A549 (cell line): ENCODE results near the gene PLCB4. TPM values are rescaled to one million over a fixed set of nuclear protein-coding genes. Genes with fewer than 3 reads are reported as not detected.
A peak's percentile ranks its signal among the peaks of the same experiment; 100 is the strongest.

ENCODE experiments used
- ATAC-seq, 2 experiments: fragments of 200-7000 bp in 1 of 2; fragments of >200 bp in 1 of 2; cut with Nextera tagmentation in 1 of 2; cut with Tn5 transposase in 1 of 2; 3 replicates each; pipeline versions ENCODE4 v1.8.0 to v1.9.1; 2018 to 2020; ENCODE audit warnings: mild to moderate bottlenecking in 1 of 2, moderate library complexity in 1 of 2
- CTCF ChIA-PET: fragments of 300-600 bp; sonication (Branson Sonifier 250); formaldehyde crosslinking; extraction: SDS; loops from one replicate; lab custom pipeline; 2021; ENCODE audit warnings: antibody characterized with exemption, inconsistent platforms; lab: Yijun Ruan, JAX
- POLR2A ChIA-PET: fragments of 350-600 bp; formaldehyde crosslinking; extraction: SDS; loops from one replicate; lab custom pipeline; 2021; ENCODE audit warnings: antibody characterized with exemption, inconsistent platforms; lab: Yijun Ruan, JAX
- DNase-seq, 2 experiments: peaks; one replicate each; pipeline versions ENCODE4 v3.0.0 to v3.0.0-alpha.2; 2011 to 2016; ENCODE audit warnings: low read depth in 1 of 2, low spot score in 1 of 2
- FAIRE-seq: peaks from 2 replicates; lab custom pipeline; 2011; peaks lifted over from hg19 to GRCh38; lab: Jason Lieb, UNC
- H3K27ac ChIP-seq, 2 experiments: fragments of >200 bp; sonication (Bioruptor Twin); formaldehyde crosslinking; 3 replicates each; pipeline ENCODE4 v1.5.1; 2016 to 2017
- H3K4me1 ChIP-seq: fragments of >200 bp; sonication (Bioruptor Twin); formaldehyde crosslinking; 3 replicates; pipeline ENCODE4 v1.6.1; 2016
- H3K4me2 ChIP-seq: fragments of >200 bp; sonication (Bioruptor Twin); formaldehyde crosslinking; 3 replicates; pipeline ENCODE4 v1.6.1; 2016
- H3K4me3 ChIP-seq: fragments of >200 bp; sonication (Bioruptor Twin); formaldehyde crosslinking; 3 replicates; pipeline ENCODE4 v1.5.1; 2016
- H3K9me3 ChIP-seq: fragments of >200 bp; sonication (Bioruptor Twin); formaldehyde crosslinking; 3 replicates; pipeline ENCODE4 v1.6.1; 2016
- CBX2 ChIP-seq: fragments of 200-600 bp; sonication (generic); IDR thresholded peaks from 2 replicates; pipeline ENCODE4 v1.6.1; 2016; ENCODE audit warnings: low read depth, mild to moderate bottlenecking, borderline replicate concordance
- CEBPB ChIP-seq, 2 experiments: fragments of >200 bp in 1 of 2; sonication (Bioruptor Twin) in 1 of 2; formaldehyde crosslinking in 1 of 2; IDR thresholded peaks; 2 replicates each; pipeline ENCODE4 v1.6.1; 2012 to 2016
- EHMT2 ChIP-seq: fragments of 200-600 bp; sonication (generic); IDR thresholded peaks from 2 replicates; pipeline ENCODE4 v1.6.1; 2016; ENCODE audit warnings: antibody characterized with exemption, low read depth, mild to moderate bottlenecking, moderate library complexity
- EP300 ChIP-seq, 2 experiments: fragments of >200 bp; sonication (Bioruptor Twin); formaldehyde crosslinking; IDR thresholded peaks; 2 replicates in 1 of 2; 3 replicates in 1 of 2; pipeline ENCODE4 v1.6.1; 2016 to 2017
- ESRRA ChIP-seq: fragments of 150-350 bp; IDR thresholded peaks from 2 replicates; pipeline ENCODE4 v1.6.1; 2014; ENCODE audit warnings: mild to moderate bottlenecking, low read length, borderline replicate concordance
- GATA3 ChIP-seq: IDR thresholded peaks from 2 replicates; pipeline ENCODE4 v1.6.1; 2012; ENCODE audit warnings: borderline replicate concordance
- HOXB13 ChIP-seq: fragments of 250-450 bp; sonication (Bioruptor Pico); IDR thresholded peaks from 2 replicates; pipeline ENCODE4 v1.5.0; 2020; ENCODE audit warnings: low read depth, mild to moderate bottlenecking, moderate library complexity
- JUNB ChIP-seq: fragments of >200 bp; sonication (Bioruptor Twin); formaldehyde crosslinking; IDR thresholded peaks from 2 replicates; pipeline ENCODE4 v1.6.1; 2016
- KDM1A ChIP-seq: fragments of 200-600 bp; sonication (generic); IDR thresholded peaks from 2 replicates; pipeline ENCODE4 v1.6.1; 2016; ENCODE audit warnings: low read depth, mild to moderate bottlenecking
- MAZ ChIP-seq: fragments of 150-350 bp; IDR thresholded peaks from 2 replicates; pipeline ENCODE4 v1.6.1; 2014; ENCODE audit warnings: antibody characterized with exemption, low read depth, low read length, borderline replicate concordance
- MYC ChIP-seq: IDR thresholded peaks from 2 replicates; pipeline ENCODE4 v1.6.1; 2012; ENCODE audit warnings: mild to moderate bottlenecking, inconsistent platforms, low read length, improper control_type of control experiment, borderline replicate concordance
- PHF8 ChIP-seq: fragments of 200-600 bp; sonication (generic); IDR thresholded peaks from 2 replicates; pipeline ENCODE4 v1.6.1; 2016; ENCODE audit warnings: low read depth, mild to moderate bottlenecking, antibody characterized with exemption, moderate library complexity, borderline replicate concordance
- POLR2AphosphoS2 ChIP-seq: conservative IDR thresholded peaks from 2 replicates; pipeline ENCODE4 v1.6.1; 2012; ENCODE audit warnings: low read length, improper control_type of control experiment, inconsistent platforms
- RARB ChIP-seq: fragments of 250-450 bp; sonication (Bioruptor Pico); IDR thresholded peaks from 2 replicates; pipeline ENCODE4 v1.8.0; 2021; ENCODE audit warnings: mild to moderate bottlenecking, moderate library complexity
- RFX5 ChIP-seq: fragments of 450-650 bp; IDR thresholded peaks from 2 replicates; pipeline ENCODE4 v1.7.1; 2014; ENCODE audit warnings: antibody characterized with exemption, mild to moderate bottlenecking, moderate library complexity
- RNF2 ChIP-seq: fragments of 200-600 bp; sonication (generic); IDR thresholded peaks from 2 replicates; pipeline ENCODE4 v1.6.1; 2016; ENCODE audit warnings: low read depth, mild to moderate bottlenecking, antibody characterized with exemption, moderate library complexity, borderline replicate concordance
- SMC3 ChIP-seq: fragments of >200 bp; sonication (Bioruptor Twin); formaldehyde crosslinking; IDR thresholded peaks from 3 replicates; pipeline ENCODE4 v1.6.1; 2018; ENCODE audit warnings: inconsistent platforms
- ZSCAN20 ChIP-seq: fragments of 250-450 bp; sonication (Bioruptor Pico); IDR thresholded peaks from 2 replicates; pipeline ENCODE4 v1.8.0; 2022; ENCODE audit warnings: mild to moderate bottlenecking, moderate library complexity
- WGBS: methylation state at CpG from one replicate; pipeline ENCODE4 v1.1.6; 2017; ENCODE audit errors: missing lambda C conversion rate; 5-methylcytosine and 5-hydroxymethylcytosine counted together
- polyA plus RNA-seq, 4 experiments: library from polyadenylated mRNA; depleted of rRNA in 3 of 4; stranded (reverse); fragments of >200 nt; fragmentation: RNase III in 1 of 4; extraction: RNeasy Plus Mini Kit Qiagen cat#74134 plus additional on column Dnase treatment in 1 of 4; gene quantifications; 2 replicates in 3 of 4; 3 replicates in 1 of 4; pipeline ENCODE4 v1.2.3, GENCODE V29; 2011 to 2017
- TF ChIP-seq, protein P1 (sequence below): fragments of 150-350 bp; IDR thresholded peaks from 2 replicates; pipeline ENCODE4 v1.6.1; 2014; ENCODE audit warnings: low read depth, mild to moderate bottlenecking, low read length
- TF ChIP-seq, protein P2 (sequence below): IDR thresholded peaks from 2 replicates; pipeline ENCODE4 v1.6.1; 2012
- TF ChIP-seq, protein P3 (sequence below): IDR thresholded peaks from 2 replicates; pipeline ENCODE4 v1.6.1; 2012
- TF ChIP-seq, protein P4 (sequence below): fragments of 200-600 bp; sonication (generic); IDR thresholded peaks from 2 replicates; pipeline ENCODE4 v1.6.1; 2016; ENCODE audit warnings: antibody characterized with exemption, mild to moderate bottlenecking, moderate library complexity

The PLCB4 gene
- polyA plus RNA-seq, 2 of the 4 experiments (the other 2 are of a cell fraction): 17.1 to 32.1 TPM

DNA sequence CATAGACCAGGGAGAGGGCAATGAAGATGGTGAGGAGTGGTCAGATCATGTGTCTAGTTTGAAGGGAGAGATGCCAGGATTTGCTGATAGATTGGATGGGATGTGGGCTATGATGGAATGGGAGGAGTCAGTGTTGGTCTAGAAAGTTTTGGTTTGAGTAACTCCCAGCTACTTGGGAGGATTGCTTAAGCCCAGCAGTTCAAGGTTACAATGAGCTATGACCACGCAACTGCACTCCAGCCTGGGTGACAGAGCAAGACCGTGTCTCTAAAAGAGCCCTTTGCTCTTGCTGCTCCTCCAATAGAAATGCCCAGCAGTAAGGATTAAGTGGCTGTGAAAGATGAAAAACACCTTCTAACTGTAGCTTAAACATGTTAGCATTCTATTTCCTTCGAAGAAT, 427.3 kb downstream of the PLCB4 start:
- FAIRE-seq: no peak
- no peak for TF ChIP-seq EHMT2
- TF ChIP-seq, protein P1, sequence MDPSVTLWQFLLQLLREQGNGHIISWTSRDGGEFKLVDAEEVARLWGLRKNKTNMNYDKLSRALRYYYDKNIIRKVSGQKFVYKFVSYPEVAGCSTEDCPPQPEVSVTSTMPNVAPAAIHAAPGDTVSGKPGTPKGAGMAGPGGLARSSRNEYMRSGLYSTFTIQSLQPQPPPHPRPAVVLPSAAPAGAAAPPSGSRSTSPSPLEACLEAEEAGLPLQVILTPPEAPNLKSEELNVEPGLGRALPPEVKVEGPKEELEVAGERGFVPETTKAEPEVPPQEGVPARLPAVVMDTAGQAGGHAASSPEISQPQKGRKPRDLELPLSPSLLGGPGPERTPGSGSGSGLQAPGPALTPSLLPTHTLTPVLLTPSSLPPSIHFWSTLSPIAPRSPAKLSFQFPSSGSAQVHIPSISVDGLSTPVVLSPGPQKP: no peak
- no peak for TF ChIP-seq GATA3
- no peak for TF ChIP-seq RFX5
- ATAC-seq: no peak
- Histone ChIP-seq H3K4me3 (no peak overlapping the region), H3K9me3 (no peaks in the 10 kb centered on the region), H3K4me2 (no peak overlapping the region), H3K27ac (no peak overlapping the region), H3K4me1 (no peaks in the 10 kb centered on the region)
- 62% methylated on average over 3 of the region's 3 CpGs for WGBS
- POLR2A ChIA-PET: no interaction called here
- CTCF ChIA-PET: interaction anchor here (1.0 to 2.0 kb wide), 3 partner anchors 9 to 74 kb away, joined by 3 to 6 read pairs (median 4); no protein-coding TSS in a partner anchor
- no peak for DNase-seq

DNA sequence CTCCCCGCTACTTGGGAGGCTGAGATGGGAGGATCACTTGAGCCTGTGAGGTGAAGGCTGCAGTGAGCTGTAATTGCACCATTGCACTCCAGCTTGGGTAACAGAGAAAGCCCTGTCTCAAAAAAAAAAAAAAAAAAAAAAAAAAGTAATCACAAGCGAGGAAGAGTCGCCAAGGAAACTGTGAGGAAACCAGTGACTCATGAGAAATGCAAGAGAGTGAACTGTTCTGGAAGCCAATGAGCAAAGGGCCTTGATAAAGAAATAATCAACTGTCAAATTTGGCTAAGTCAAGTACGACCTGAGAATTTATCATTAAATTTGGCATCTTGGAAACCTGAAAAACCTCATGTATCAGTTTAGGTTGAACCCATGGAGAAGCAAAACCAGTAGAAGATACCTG, 429.4 kb downstream of the PLCB4 start:
- H3K4me3 ChIP-seq: no peak overlapping the region
- no peaks in the 10 kb centered on the region for H3K9me3 ChIP-seq
- TF ChIP-seq, protein P2, sequence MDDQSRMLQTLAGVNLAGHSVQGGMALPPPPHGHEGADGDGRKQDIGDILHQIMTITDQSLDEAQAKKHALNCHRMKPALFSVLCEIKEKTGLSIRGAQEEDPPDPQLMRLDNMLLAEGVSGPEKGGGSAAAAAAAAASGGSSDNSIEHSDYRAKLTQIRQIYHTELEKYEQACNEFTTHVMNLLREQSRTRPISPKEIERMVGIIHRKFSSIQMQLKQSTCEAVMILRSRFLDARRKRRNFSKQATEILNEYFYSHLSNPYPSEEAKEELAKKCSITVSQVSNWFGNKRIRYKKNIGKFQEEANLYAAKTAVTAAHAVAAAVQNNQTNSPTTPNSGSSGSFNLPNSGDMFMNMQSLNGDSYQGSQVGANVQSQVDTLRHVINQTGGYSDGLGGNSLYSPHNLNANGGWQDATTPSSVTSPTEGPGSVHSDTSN: no peak
- no peak for TF ChIP-seq MAZ
- TF ChIP-seq CBX2: no peak
- no peak for TF ChIP-seq SMC3
- TF ChIP-seq KDM1A: no peak
- TF ChIP-seq, protein P3, sequence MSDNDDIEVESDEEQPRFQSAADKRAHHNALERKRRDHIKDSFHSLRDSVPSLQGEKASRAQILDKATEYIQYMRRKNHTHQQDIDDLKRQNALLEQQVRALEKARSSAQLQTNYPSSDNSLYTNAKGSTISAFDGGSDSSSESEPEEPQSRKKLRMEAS: no peak
- TF ChIP-seq PHF8: no peak
- TF ChIP-seq JUNB: no peak
- no peak for TF ChIP-seq CEBPB (IDR thresholded peaks at IDR 0.05)
- DNase-seq: peak in 1 of 2 experiments; percentile 12
- no peak for FAIRE-seq
- CTCF ChIA-PET: interaction anchor here (1.4 to 2.5 kb wide), 2 partner anchors 9 to 90 kb away, joined by 3 to 8 read pairs; no protein-coding TSS in a partner anchor
- H3K4me2 ChIP-seq: no peak overlapping the region
- POLR2A ChIA-PET: no interaction called here
- WGBS: 69% methylated on average over 4 of the region's 4 CpGs
- ATAC-seq: no peak
- no peaks in the 10 kb centered on the region for H3K4me1 ChIP-seq
- H3K27ac ChIP-seq: no peak overlapping the region

DNA sequence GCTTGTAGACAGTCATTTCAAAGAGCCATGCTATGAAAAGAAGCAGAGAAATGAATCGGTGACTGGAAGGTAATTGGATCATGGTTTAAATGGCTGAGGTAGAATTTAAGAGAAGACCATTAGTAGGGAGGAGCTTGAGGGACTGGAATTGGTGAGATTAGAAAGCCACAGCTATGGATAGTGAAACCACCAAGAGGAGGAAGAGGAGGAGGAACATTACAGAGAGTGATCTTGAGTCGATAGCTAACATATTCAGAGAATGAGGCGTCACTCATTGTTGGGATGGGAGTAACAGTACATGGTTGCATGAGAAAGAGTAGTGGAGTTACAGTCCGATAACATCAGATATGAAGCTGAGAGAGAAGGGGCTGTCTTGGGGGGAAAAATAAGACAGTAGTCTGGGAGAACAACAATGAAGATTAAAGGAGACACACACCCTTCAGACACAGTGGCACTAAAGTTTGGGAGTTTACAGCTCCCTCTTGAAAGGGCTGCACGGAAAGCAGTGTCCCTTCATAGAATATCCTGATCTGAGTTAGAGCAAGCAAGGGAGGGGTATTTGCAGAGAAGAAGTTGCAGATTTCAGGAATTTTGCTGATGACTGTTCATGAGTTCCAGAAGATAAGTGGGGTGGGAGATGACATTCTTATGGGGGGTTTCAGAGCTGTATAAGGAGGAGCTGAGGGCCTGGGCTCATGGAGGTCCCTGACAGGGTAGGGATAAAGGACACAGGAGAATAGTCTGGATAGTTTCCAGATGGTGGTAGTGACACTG, 430.4 kb downstream of the PLCB4 start:
- 77% methylated on average over 5 of the region's 5 CpGs for WGBS
- POLR2A ChIA-PET: no interaction called here
- Histone ChIP-seq H3K4me2 (no peak overlapping the region), H3K4me1 (no peaks in the 10 kb centered on the region), H3K4me3 (no peak overlapping the region), H3K27ac (no peak overlapping the region), H3K9me3 (no peaks in the 10 kb centered on the region)
- ATAC-seq (no peak), DNase-seq (no peak), FAIRE-seq (no peak)
- TF ChIP-seq HOXB13 (CRISPR knock-in tag) (no peak), ESRRA (no peak), KDM1A (no peak)
- CTCF ChIA-PET: interaction anchor here (0.9 to 2.5 kb wide), 4 partner anchors 8 to 414 kb away, joined by 3 to 8 read pairs (median 4); no protein-coding TSS in a partner anchor

DNA sequence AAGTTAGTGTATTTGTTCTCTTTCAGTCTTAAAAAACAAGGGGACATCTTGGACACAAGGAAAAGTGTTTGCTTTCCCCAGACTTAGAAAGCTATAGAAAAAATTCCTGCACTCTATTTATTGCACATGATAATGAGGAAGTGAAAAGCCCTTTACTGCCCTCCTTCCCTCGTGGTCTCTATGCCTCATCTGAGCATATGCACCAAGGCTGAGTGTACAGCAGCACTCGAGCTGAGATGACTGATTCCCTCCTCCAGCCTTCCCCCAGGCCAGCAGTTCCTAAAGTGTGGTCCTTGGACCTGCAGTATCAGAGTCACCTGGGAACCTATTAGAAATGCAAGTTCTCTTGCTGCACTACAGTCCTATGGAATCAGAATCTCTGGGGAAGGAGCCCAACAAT, 431.2 kb downstream of the PLCB4 start:
- ChIA-PET POLR2A (no interaction called here), CTCF (interaction anchor here (0.9 to 1.0 kb wide), 2 partner anchors 106 to 413 kb away, joined by 3 to 6 read pairs; no protein-coding TSS in a partner anchor)
- TF ChIP-seq MYC (no peak), EP300 (IDR thresholded peaks at IDR 0.05) (no peak), RARB (CRISPR knock-in tag) (no peak), ZSCAN20 (CRISPR knock-in tag) (no peak), RNF2 (no peak), GATA3 (no peak), POLR2AphosphoS2 (no peak)
- TF ChIP-seq, protein P3: no peak
- TF ChIP-seq, protein P4, sequence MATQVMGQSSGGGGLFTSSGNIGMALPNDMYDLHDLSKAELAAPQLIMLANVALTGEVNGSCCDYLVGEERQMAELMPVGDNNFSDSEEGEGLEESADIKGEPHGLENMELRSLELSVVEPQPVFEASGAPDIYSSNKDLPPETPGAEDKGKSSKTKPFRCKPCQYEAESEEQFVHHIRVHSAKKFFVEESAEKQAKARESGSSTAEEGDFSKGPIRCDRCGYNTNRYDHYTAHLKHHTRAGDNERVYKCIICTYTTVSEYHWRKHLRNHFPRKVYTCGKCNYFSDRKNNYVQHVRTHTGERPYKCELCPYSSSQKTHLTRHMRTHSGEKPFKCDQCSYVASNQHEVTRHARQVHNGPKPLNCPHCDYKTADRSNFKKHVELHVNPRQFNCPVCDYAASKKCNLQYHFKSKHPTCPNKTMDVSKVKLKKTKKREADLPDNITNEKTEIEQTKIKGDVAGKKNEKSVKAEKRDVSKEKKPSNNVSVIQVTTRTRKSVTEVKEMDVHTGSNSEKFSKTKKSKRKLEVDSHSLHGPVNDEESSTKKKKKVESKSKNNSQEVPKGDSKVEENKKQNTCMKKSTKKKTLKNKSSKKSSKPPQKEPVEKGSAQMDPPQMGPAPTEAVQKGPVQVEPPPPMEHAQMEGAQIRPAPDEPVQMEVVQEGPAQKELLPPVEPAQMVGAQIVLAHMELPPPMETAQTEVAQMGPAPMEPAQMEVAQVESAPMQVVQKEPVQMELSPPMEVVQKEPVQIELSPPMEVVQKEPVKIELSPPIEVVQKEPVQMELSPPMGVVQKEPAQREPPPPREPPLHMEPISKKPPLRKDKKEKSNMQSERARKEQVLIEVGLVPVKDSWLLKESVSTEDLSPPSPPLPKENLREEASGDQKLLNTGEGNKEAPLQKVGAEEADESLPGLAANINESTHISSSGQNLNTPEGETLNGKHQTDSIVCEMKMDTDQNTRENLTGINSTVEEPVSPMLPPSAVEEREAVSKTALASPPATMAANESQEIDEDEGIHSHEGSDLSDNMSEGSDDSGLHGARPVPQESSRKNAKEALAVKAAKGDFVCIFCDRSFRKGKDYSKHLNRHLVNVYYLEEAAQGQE: no peak
- Histone ChIP-seq H3K4me2 (no peak overlapping the region), H3K4me3 (no peak overlapping the region), H3K4me1 (no peaks in the 10 kb centered on the region), H3K27ac (no peak overlapping the region), H3K9me3 (no peaks in the 10 kb centered on the region)
- 0 out of 6 replicates have a peak, but pooled peaks of 1 of the 2 experiments have one; percentile 31 for ATAC-seq
- 17% methylated on average over 2 of the region's 2 CpGs for WGBS
- no peak for DNase-seq
- no peak for FAIRE-seq
